GM13976 (cell line): Measurements from ENCODE around the gene SP8.

Source experiments
- DNase-seq: peaks from one replicate; pipeline ENCODE4 v3.0.0; 2012; ENCODE audit warnings: low spot score
- CTCF ChIP-seq: IDR thresholded peaks from 2 replicates; pipeline ENCODE4 v1.5.1; 2012; ENCODE audit warnings: borderline replicate concordance, mild to moderate bottlenecking; ENCODE audit not compliant: insufficient read depth; ENCODE audit errors: extremely low read depth, missing control alignments, control extremely low read depth
- in situ Hi-C: fragments of 300-500 bp; cut with MboI; formaldehyde crosslinking; loops from one replicate; pipeline ENCODE4 v1.12.0; 2022; ENCODE audit warnings: low sequenced_read_pairs, mixed read lengths, inconsistent platforms; ENCODE audit not compliant: unreplicated experiment

Gene SP8

GRCh38 chr7:20790375-20790774 lies 3.7 kb upstream of the SP8 start:
- no peak for TF ChIP-seq CTCF
- in situ Hi-C loops: loop anchor here (25.0 kb wide), 1 partner anchor 1678 kb away; the partner anchor contains the start of gene TWIST1
- DNase-seq: no peak

DNA sequence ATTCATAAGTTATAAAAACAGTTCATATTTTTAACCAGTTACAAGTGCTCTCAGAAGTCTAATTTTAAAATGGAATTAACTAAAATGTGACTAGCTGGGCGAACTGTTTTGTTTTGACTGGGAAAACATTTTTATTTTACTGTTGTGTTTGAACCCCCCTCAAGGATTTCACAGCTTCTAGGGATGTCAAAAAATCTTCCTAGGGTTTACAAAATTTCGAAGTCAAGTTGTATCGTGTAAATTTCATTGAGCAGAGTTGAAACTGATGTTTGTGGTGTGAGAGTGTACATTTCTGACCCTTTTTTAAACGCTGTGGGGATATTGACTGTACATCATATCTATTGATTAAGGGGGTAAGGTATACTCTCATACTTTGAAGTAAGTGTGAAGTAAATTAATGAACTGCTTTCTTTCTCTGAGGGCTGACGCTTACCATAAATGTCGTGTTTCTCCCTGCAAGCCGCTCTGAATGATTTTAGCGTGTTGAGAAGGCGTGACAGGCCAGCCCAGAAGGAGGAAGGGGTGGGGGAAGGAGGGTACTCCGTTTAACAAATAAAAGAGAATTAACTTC lies 1.8 kb upstream of the SP8 start:
- in situ Hi-C loops: loop anchor here (25.0 kb wide), 1 partner anchor 1676 kb away; the partner anchor contains the start of gene TWIST1
- TF ChIP-seq CTCF: no peak
- no peak for DNase-seq

DNA sequence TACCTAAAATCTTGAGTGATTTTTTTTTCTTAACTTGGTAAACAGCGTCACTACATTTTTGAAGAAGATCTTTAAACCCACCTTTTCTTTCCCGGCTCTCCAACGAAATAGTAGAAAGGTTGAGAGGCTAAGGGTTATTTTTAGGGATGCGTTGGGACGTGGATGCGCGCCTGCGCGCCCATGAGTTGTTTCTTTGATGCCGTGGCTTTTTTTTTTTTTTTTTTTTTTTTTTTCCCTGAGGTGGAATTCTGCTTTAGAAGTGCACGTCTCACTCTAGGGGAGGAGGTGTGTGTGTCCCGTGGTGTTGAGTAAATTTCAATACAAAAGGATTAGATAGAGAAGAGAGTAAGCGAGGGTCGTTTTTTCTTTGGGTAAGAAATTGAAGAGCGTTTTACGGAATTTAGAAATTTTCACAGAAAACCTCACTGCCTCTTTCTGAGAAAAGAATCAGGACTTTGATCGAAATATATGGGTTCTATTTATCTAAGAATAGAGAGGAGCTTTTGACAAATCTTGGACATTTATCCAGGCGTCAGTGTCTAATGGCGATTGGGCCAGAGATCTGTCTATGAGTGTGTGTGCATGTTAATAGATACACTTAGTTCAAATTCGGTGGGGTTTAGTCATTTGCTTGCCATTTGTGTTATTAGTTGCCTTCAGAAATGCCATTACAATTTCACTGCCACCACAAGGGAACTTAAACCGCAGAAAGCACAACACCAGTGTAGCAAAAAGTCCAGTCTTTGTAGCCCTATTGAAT lies 1.2 kb upstream of the SP8 start:
- TF ChIP-seq CTCF: no peak
- no peak for DNase-seq
- in situ Hi-C loops: loop anchor here (25.0 kb wide), 1 partner anchor 1676 kb away; the partner anchor contains the start of gene TWIST1

DNA sequence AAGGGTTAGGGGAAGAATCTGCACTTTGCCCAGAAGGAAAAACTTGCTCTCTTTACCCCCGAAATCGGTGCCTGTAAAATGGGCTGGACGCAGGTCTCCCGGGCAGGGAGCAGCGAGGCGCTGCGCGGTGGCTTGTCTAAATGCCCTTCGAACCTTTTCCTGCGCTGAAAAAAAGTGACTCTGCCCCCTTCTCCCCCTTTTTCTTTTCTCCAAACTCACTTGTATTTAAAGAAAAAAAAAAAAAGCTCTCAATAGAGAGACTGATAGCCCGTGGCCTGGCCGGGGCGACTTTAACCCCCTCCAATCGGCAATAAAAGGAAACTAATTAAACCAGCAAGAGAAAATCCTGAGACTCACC lies 286 bp downstream of the SP8 start:
- TF ChIP-seq CTCF: no peak
- DNase-seq: no peak
- in situ Hi-C loops: loop anchor here (25.0 kb wide), 1 partner anchor 1674 kb away; the partner anchor contains the start of gene TWIST1

DNA sequence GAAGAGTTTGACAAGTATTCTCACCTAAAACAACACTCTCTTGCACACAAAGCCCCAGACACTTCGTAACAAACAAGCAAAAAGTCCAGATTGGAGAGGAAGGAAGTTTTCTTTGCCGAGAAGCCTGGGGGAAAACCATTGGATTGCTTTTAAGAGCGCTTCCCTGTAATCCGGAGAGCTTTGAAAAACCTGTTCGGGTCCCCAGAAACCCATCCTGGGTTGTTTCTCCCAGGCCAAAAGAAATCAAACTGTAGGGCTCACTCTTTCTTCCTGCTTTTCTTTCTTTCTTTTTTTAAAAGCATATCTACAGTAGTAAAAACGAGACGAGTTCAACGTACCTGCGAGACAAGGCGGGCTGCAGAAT lies 655 bp downstream of the SP8 start:
- no peak for DNase-seq
- in situ Hi-C loops: loop anchor here (25.0 kb wide), 1 partner anchor 1674 kb away; the partner anchor contains the start of gene TWIST1
- no peak for TF ChIP-seq CTCF

GRCh38 chr7:20785157-20786048 lies 1.3 kb downstream of the SP8 start:
- TF ChIP-seq CTCF: no peak
- in situ Hi-C loops: loop anchor here (25.0 kb wide), 1 partner anchor 1673 kb away; the partner anchor contains the start of gene TWIST1
- DNase-seq: no peak
